Suppressor macrophage treated with lipopolysaccharide for 1 hour (primary cell): ENCODE results near the gene CCDC87.
A peak's percentile ranks its signal among the peaks of the same experiment; 100 is the strongest.
"Not testable (repeated sequence)": the region's sequence is repeated elsewhere in the genome, so short reads cannot be mapped to it uniquely, and the experiment has no call there.

Experiments
- DNase-seq, 3 donors: peaks; one replicate each; pipeline ENCODE4 v3.0.0-alpha.2; 2020 to 2022

Gene CCDC87

GRCh38 chr11:66592457-66593302 is at the start of gene CCDC87, which contains the start of gene CCS:
TSS of gene CCDC87 (minus strand) at chr11:66593063. CDS start at chr11:66593015, 48 bp downstream.
TSS of gene CCS (plus strand) at chr11:66593185. CDS start at chr11:66593262, 77 bp downstream.
- peak; percentile 98 to 99 (median 99) for DNase-seq

- DNase-seq: no peak
These were observed 49.0 kb upstream of the CCDC87 start for GRCh38 chr11:66641834-66642233.

DNA sequence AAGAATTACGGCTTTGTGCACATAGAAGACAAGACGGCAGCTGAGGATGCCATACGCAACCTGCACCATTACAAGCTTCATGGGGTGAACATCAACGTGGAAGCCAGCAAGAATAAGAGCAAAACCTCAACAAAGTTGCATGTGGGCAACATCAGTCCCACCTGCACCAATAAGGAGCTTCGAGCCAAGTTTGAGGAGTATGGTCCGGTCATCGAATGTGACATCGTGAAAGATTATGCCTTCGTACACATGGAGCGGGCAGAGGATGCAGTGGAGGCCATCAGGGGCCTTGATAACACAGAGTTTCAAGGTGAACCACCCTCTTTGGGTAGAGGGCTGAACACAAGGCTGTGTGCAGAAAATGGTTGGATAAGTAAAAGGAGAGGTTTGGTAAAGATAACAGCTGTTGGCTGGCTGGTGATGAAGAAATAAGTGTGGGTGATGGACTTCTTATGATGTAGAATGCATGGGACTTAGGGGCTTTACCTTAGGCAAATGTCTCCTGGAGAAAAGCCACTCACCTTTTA is 47.0 kb upstream of the CCDC87 start:
- DNase-seq: not testable (repeated sequence)

- peak; percentile 52 to 68 (median 54) for DNase-seq
These were observed 46.4 kb upstream of the CCDC87 start for GRCh38 chr11:66639066-66639813.

GRCh38 chr11:66638177-66639065 is 45.6 kb upstream of the CCDC87 start, which contains the start of gene RBM4:
TSS of gene RBM4 (plus strand) at chr11:66638703. CDS start at chr11:66639712, 1,009 bp downstream.
- DNase-seq: peak; percentile 98 to 100 (median 100)

GRCh38 chr11:66637557-66638176 is 44.8 kb upstream of the CCDC87 start:
- no peak for DNase-seq

- no peak for DNase-seq
These were observed 43.5 kb upstream of the CCDC87 start for GRCh38 chr11:66636411-66636810.

DNA sequence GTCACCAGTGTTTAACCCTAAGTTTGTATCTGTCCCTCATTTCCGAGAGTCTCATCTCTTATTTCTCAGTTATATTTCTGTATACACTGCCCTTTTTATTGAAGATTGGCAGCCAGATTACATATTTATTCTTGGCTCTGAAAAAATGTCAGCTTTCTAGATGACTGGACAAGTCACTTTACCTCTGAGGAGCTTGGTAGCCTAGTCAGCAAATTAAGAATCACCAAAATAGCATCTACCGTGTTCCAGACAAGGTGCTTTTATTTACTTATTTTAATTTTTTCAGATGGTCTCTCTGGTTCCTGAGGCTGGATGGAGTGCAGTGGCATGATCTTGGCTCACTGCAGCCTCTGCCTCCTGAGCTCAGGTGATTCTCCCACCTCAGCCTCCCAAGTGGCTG is 40.1 kb upstream of the CCDC87 start:
- no peak for DNase-seq

GRCh38 chr11:66631883-66632282 is 39.0 kb upstream of the CCDC87 start:
- DNase-seq: no peak

DNA sequence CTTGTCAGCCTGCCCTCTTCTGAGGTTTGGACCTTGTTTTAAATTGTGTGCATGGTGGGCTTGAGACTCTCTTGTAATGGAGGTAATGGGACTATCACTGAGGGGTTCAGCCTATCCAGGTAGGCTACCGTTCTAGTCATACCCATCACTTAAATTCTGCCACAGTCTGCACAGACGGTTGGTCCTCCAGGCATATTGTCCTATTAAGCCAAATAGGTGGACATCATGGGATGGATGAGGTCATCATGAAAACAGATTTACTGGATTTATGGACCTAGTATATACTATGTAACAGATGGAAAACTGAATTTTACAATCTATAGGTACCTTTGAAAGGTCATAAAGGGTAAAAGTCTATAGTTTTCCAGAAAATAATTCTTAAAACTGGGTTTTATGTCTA is 36.5 kb upstream of the CCDC87 start:
- no peak for DNase-seq

DNA sequence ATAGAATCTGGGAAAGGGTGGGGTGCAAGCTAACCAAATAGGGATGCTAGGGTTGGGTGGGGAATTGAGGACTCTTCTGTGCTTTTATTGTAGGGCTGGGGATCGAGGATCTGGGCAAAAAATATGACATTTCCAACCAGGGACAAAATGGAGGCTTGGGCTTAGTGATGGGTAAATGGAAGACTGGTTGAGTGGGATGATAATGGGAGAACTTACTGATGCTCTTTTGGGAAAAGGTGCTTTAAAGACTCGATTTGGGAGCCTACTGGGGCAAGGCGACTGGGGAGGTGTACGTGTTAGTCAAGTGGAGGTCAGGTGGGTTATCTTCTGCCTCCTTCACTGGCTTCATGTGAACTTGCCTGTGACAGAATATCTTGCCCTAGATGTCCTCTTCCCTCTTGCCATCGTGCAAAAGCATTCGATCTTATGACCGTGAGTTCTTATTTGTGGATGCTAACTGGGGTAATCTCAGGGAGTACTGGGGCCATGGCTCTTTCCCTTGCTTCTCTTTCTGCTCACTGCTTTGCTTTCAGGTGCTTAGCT is 35.3 kb upstream of the CCDC87 start:
- DNase-seq: no peak

DNA sequence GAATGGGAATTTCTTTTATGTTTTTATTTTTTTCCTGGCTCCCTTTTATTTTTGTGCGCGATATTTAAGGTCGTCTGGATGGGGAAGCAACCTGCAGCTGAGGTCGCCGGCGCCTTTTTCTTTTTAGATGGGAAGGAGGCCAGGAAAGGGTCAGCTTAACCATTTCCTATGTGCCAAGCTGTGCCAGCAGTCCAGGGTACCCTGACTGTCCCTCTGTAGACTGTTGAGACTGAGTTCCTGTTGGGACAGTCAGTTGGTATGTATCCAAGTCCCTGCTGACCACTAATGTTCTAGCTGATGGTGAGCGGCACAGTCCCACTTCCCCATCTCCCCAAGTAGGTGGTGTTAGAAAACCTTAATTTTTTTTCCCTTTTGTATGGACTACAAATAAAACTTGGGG is 34.1 kb upstream of the CCDC87 start:
- no peak for DNase-seq

GRCh38 chr11:66626382-66626781 is 33.5 kb upstream of the CCDC87 start:
- no peak for DNase-seq

- no peak for DNase-seq
These were observed 32.9 kb upstream of the CCDC87 start for GRCh38 chr11:66625752-66626149.

- no peak for DNase-seq
These were observed 32.3 kb upstream of the CCDC87 start for GRCh38 chr11:66625041-66625751.

- no peak for DNase-seq
These were observed 31.6 kb upstream of the CCDC87 start for GRCh38 chr11:66624450-66624849.

DNA sequence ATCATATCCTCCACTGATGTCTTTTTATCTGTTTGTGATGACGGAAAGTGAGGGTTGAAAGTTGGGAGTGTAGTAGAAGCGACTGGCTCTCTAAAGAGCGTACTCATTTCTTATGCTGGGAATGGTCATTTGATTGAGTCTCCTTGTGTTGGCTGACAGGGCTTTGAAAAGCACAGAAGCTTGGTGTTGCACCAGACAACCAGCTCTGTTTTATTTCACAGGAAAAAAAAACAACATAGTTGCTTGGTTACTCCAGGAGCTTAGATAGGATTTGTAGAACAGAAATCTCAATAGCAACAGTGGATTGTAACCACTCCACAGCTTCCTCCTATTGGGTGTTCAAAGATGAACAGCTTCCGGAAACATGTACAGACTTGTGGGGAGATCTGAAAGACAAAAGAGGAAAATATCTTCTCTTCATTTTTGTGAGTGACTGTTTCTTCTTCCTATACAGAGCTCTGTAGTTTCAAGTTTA is 26.3 kb upstream of the CCDC87 start:
- peak; percentile 24 to 61 (median 53) for DNase-seq

GRCh38 chr11:66617155-66617834 is 24.4 kb upstream of the CCDC87 start:
- DNase-seq: peak; percentile 93 to 96 (median 93)

- peak; percentile 99 to 100 (median 99) for DNase-seq
These were observed 23.7 kb upstream of the CCDC87 start, which contains the start of gene RBM14 for GRCh38 chr11:66616379-66617154. TSS of gene RBM14 (plus strand) at chr11:66616630. CDS start at chr11:66616721, 91 bp downstream.
